ENCODE measurements around the gene CHKB.

The CHKB gene

DNA sequence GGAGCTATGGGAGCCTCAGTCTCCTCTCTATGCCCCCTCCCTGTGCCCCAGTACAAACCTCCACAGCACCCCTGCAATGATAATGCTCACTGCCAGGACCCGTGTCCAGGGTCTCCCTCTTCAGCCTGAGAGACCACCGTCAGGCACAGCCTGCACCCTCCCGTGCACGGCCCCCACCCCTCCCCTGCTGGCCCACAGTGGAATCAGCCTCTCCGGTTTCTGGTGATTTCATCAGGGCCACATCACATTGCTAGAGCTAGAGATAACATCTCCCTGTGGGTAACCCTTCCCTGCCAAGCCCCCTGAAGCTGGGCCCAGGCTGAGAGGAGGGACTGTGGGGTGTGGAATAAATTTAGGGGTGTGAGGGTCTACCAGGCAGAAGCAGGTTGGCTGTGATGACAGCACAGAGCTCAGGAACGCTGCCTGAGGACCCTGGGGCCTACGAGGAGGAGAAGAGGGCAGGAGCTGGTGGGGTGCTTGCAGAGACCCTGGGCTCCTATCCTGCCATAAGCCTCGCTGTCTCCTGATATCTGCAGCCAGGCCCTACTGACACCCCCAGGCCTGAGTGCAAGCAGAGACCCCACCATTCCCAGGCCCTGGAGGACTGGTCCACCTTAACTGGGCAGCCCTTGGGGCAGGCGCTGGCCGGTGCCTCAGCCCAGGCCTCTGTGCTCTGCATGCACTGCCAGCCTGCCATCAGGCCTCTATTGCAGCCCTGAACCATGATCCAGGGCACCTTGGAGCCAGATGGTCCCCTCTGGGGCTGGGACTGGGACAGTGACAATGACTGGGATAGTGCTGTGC, 36.9 kb downstream of the CHKB start, which contains the start of gene KLHDC7B:
Gene KLHDC7B, plus strand, starts transcription at position 378 of the 804 bp plus-strand sequence. Its CDS starts 345 bp downstream, at position 723.
- TF ChIP-seq GATA2 (IDR thresholded peaks at IDR 0.05; ENCODE audit: low read depth, low read length) (peak; percentile 96), GATA3 (IDR thresholded peaks at IDR 0.05; ENCODE audit: low read depth, low read length) (peak; percentile 54; the same call in 1 of the 2 replicates)

DNA sequence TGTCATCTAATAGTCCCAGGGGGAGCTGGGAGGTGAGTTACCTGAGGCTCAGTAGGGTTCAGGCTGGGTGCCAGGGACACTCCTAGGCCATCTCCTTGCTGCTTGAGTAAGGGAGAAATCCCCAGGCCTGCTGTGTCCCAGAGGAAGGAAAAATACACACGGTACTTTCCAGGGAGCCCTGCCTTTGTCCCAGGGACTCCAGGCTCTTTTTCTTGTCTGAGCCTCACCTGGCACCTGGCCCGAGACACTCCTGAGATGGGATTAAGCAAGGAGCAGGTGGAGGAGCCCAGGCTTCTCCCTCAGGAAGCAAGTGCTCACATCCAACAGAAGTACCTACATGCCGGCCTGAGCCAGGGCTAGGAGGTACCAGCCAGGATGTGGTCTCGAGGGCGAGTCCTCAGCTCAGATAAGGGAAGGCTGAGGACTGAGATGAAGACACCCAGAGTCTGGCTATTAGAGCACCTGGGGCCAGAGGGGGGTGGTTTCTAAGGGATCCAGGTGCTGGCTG, 37.8 kb downstream of the CHKB start:
- TF ChIP-seq GATA3 (IDR thresholded peaks at IDR 0.05; ENCODE audit: low read depth, low read length) (no peak), GATA2 (IDR thresholded peaks at IDR 0.05; ENCODE audit: low read depth, low read length) (no peak)

DNA sequence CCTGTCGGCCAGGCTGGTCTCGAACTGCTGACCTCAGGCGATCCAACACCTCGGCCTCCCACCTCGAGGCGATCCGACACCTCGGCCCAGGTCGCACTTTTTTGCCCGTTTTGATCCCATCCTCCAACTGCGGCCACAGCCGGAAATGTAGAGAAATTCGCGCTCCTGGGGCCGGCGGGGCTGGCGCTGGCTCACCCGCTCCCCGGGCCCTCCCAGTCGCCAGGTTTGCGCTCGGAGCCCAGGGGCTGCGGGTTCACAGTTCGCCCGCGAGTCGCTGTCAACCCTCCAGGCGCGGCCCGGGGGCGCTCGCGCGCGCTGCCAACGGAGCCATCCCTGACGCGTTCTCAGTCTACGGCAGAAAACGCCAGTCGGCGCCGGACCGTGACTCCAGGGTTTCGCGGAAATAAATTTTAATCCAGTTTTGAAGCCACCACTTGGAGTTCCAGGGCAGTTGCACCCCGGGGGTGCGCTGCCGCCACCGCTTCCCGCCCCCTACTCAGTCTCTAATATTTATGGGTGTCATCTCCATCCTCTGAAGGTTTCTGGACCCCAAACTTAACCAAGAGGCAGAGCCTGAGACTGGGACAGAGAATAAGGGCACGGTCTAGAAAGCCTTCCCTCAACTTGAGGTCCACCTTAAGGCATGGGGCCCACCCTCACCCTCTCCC, 38.4 kb downstream of the CHKB start:
- no peak for TF ChIP-seq GATA2 (IDR thresholded peaks at IDR 0.05; ENCODE audit: low read depth, low read length)
- TF ChIP-seq GATA3 (IDR thresholded peaks at IDR 0.05; ENCODE audit: low read depth, low read length): no peak

DNA sequence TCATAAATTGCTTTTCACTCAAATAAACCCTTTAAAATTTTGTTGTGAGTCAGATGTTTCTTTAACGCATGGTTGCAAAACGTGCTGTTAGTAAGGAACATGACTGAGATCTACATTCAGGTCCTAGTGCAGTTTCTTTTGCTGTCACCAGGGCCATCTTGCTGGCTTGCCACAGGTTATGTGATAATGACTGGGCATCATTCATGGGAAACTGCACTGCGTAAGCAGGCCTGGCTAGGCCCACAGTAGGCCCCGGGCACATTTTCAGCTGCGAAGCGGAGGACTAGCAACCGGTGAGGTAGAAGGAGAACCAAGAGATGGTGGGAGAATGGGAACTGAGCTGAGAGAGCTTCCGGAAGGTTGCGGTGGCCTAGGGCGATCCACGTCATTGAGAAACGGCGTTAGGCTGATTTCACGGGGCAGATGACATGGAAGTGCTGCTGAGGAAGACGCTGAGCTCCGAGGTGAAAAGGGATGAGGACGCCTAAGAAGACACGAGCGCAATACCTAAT, 40.2 kb downstream of the CHKB start:
- TF ChIP-seq GATA3 (IDR thresholded peaks at IDR 0.05; ENCODE audit: low read depth, low read length) (no peak), GATA2 (IDR thresholded peaks at IDR 0.05; ENCODE audit: low read depth, low read length) (no peak)

DNA sequence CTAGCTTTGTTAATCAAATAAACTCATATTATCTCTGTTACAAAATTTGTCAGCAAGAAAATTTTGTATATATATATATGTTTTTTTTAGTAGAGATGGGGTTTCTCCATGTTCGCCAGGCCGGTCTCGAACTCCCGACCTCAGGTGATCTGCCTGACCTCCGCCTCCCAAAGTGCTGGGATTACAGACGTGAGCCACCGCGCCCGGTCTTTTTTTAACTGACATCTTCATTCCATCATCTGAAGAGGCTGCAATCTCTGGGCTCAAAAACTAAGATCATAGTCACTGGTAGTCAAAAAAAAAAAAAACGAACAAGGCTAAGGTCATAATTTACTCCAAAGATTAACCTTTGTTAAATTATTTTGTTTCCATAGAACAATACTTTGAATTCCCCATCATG, 42.3 kb downstream of the CHKB start:
- TF ChIP-seq GATA3 (IDR thresholded peaks at IDR 0.05; ENCODE audit: low read depth, low read length) (no peak), GATA2 (IDR thresholded peaks at IDR 0.05; ENCODE audit: low read depth, low read length) (no peak)

DNA sequence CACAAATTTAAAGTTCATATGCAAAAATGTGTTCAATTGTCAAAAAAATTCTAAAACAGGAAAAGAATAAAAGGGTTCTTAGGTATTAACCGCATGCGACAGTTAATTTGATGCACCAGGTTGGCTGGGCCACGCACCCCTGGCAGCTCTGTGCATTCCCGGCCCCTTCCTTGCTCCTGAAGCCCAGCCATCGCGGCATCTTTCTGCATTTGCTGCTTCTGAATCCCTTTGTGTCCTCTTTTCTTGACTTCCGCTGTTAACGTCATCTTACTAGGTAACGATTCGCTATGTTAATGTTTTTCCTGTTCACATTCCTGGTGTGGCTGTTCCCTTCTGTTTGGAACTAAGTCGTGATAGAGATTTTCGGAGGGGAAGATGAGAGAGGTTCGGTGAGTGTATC, 44.9 kb downstream of the CHKB start:
- TF ChIP-seq GATA3 (IDR thresholded peaks at IDR 0.05; ENCODE audit: low read depth, low read length) (no peak), GATA2 (IDR thresholded peaks at IDR 0.05; ENCODE audit: low read depth, low read length) (no peak)

DNA sequence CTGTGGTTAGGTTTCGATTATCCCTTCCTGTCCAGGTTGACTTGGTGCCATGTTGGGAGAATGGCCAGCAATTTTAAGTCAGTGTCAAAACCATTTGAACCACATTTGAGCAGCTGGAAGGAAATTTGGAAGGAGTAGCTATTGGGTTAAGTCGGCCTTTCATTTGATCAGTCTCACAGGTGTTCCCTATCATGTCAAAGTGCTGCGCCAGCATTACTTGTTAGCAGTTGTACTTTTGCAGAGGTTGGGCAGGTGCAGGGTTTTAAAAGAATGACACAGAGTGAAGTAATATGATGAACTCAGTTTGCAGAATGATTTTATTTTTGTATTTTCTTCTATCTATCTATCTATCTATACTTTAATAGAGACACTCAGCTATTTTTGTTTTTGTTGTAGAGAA, 46.4 kb downstream of the CHKB start:
- no peak for TF ChIP-seq GATA2 (IDR thresholded peaks at IDR 0.05; ENCODE audit: low read depth, low read length)
- no peak for TF ChIP-seq GATA3 (IDR thresholded peaks at IDR 0.05; ENCODE audit: low read depth, low read length)

DNA sequence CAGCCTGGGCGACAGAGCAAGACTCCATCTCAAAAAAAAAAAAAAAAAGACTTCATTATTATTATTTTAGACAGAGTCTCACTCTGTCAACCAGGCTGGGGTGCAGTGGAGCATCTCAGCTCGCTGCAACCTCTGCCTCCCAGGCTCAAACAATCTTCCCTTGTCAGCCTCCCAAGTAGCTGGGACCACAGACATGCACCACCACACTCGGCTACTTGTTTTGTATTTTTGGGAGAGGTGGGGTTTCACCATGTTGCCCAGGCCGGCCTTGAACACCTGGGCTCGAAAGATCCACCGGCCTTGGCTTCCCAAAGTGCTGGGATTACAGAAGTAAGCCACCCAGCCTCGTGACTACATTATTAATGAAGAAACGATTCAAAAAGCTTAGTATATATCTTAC, 47.5 kb downstream of the CHKB start:
- no peak for TF ChIP-seq GATA3 (IDR thresholded peaks at IDR 0.05; ENCODE audit: low read depth, low read length)
- no peak for TF ChIP-seq GATA2 (IDR thresholded peaks at IDR 0.05; ENCODE audit: low read depth, low read length)

DNA sequence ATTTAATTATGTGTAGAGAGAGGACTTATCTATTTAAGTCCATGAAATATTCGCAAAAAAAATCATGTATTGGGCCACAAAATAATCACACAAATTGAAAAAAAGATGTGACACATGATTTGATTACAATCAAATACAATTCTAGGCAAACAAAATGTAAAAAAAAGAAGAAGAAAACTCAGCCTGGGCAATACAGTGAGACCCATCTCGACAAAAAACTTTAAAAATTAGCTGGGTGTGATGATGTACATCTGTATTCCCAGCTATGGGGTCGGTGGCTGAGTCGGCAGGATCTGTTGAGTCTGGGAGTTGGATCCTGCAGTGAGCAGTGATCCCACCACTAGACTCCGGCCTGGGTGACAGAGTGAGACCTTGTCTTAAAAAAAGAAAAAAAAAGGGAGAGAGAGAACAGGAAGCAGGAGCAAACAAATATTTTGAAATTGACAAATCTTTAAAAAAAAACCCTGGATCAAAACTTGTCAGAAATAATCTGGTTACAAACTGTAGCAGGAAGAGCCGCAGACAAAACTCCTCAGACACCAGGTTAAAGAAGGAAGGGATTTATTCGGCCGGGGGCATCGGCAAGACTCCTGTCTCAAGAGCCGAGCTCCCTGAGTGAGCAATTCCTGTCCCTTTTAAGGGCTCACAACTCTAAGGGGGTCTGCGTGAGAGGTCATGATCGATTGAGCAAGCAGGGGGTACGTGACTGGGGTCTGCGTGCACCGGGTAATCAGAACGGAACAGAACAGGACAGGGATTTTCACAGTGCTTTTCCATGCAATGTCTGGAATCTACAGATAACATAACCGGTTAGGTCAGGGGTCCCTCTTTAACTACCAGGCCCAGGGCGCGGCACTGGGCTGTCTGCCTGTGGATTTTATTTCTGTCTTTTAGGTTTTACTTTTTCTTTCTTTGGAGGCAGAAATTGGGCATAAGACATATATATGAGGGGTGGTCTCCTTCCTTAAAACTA, 49.5 kb downstream of the CHKB start:
- TF ChIP-seq GATA3 (IDR thresholded peaks at IDR 0.05; ENCODE audit: low read depth, low read length) (no peak), GATA2 (IDR thresholded peaks at IDR 0.05; ENCODE audit: low read depth, low read length) (no peak)

DNA sequence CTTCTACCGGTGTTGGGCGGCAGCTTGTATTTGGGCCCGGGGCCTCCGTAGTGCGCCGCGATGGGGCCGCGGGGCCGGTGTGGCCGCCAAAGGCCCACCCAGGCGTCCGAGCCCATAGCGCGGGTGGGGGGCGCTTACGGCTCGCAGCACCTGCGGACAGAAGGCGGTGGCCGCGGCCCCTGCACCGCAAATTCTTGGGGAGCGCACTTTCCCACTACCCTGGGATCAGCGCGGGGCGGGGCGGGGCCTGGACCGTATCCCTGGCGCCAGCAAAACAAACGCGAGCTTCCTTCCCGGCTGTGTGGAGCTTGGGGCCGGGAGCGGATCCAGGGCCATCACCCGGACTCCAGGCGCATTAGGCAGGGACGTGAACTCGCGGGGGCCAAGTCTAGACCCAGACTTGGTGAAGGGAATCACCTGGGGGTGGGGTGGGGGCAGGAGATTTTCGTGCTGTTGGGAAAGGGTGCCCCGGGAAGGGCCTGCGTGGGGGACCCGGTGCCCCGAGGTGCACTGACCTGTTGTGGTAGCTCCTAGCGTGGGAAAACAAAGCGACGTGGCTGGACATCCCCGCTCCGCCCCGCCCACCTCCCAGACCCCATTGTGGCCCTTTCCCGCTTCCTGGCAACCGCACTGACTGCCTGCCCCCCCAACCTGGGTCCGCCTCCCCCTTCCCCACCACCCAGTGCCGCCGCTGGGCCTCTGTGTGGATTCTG, 50.5 kb downstream of the CHKB start:
- TF ChIP-seq GATA3 (IDR thresholded peaks at IDR 0.05; ENCODE audit: low read depth, low read length) (no peak), GATA2 (IDR thresholded peaks at IDR 0.05; ENCODE audit: low read depth, low read length) (no peak)

DNA sequence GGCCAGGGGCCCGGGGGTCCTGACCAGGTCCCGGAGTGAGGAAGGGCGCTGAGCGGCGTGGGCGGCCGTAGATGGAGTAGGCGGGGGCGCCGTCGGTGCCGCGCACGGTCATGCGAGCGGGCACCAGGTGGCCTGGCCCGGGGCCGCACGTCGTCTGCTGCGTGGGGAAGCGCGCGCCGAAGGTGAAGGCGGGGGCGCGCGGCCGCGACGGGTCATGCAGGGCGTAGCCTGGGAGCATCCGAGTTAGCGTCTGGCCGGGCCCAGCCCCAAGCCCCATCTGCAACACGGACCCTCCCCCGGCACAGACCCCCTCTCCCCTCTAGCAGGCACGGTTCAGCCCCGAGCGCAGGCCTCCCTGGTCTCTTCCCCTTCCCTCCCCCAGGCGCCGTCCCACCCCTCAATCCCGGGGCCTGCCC, 51.1 kb downstream of the CHKB start:
- TF ChIP-seq GATA3 (IDR thresholded peaks at IDR 0.05; ENCODE audit: low read depth, low read length) (no peak), GATA2 (IDR thresholded peaks at IDR 0.05; ENCODE audit: low read depth, low read length) (no peak)

DNA sequence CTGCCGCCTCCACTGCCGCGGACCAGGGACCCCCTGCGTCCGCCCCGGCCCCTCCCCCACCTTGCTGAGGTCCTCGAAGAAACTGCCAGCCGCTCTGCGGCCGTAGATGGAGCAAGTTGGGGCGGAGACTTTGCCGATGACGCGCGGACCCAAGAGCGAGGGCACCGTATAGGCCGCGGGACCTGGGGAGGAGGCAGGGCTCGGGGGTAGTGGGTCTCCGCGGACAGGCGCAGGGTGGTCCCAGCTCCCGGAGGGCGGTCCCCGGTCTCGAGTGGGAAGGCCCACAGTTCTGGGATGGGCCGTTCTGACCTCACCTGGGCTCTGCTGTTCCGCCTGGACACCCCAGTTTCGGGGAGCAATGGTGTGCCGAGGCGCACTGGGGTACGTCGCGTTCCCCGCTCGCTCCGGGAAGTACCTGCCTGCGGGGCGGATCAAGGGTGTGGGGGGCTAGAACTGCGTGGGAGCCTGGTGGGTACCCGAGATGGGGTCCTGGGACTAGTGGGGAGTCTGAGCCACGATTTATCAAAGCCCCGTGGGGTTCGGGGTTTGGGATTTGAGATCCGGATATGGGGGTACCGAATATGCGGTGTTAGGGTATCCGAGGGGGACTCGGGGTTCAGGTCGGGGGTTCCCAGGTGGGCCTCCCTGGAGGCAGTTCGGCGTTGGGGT, 51.6 kb downstream of the CHKB start:
- TF ChIP-seq GATA3 (IDR thresholded peaks at IDR 0.05; ENCODE audit: low read depth, low read length) (no peak), GATA2 (IDR thresholded peaks at IDR 0.05; ENCODE audit: low read depth, low read length) (no peak)

DNA sequence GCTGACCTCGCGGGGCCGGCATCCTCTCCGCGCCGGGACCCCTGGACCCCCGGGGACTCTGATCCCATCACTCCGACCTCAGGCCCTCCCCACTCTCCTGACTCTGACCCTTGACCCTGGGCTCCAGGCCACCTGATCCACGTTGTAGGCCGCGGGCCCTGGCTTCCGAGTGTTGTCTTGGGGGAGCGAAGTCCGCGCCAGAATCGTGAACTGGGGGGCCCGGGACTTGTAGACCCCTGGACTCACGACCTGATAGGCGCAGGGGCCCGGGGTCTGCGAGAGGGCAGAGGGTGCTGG, 52.1 kb downstream of the CHKB start:
- no peak for TF ChIP-seq GATA2 (IDR thresholded peaks at IDR 0.05; ENCODE audit: low read depth, low read length)
